ENCODE results near the gene PBLD. TPM values are rescaled to one million over a fixed set of nuclear protein-coding genes. Genes with fewer than 3 reads are reported as not detected.

Gene PBLD
- total RNA-seq, 1 experiment from 2014 or later, result 5.6 TPM

GRCh38 chr10:68310531-68310930, 22.2 kb downstream of the PBLD start:
- H3K27me3 Mint-ChIP-seq (ENCODE audit: insufficient read depth, unreplicated experiment), result no peaks in the 10 kb centered on the region
- TF ChIP-seq CTCF (IDR thresholded peaks at IDR 0.05; ENCODE audit: unreplicated experiment), result no peak
- H3K9me3 Mint-ChIP-seq (ENCODE audit: unreplicated experiment), result no peaks in the 10 kb centered on the region
- CTCF ChIA-PET, result interaction anchor here (1.4 to 1.6 kb wide), 2 partner anchors 8 to 98 kb away, joined by 6 read pairs; no protein-coding TSS in a partner anchor
- H3K27ac Mint-ChIP-seq (ENCODE audit: low read depth, unreplicated experiment), result no peak overlapping the region
- H3K4me1 Mint-ChIP-seq (ENCODE audit: insufficient read depth, unreplicated experiment), result no peaks in the 10 kb centered on the region
- no peak overlapping the region for H3K4me3 Mint-ChIP-seq (ENCODE audit: unreplicated experiment)
- no peak for DNase-seq (ENCODE audit: unreplicated experiment)
- BruUV-seq (replicated peaks), result no TSS peak
- intact Hi-C loops (cut with micrococcal nuclease), result no loop called here
- no peaks in the 10 kb centered on the region for H3K36me3 Mint-ChIP-seq (ENCODE audit: insufficient read depth, unreplicated experiment)
- POLR2A ChIA-PET, result no interaction called here

GRCh38 chr10:68305854-68306253, 26.9 kb downstream of the PBLD start:
- CTCF ChIA-PET, result interaction anchor here (1.7 kb wide), 1 partner anchor 93 kb away, joined by 10 read pairs; no protein-coding TSS in a partner anchor
- Mint-ChIP-seq H3K27ac (ENCODE audit: low read depth, unreplicated experiment) (no peak overlapping the region), H3K4me1 (ENCODE audit: insufficient read depth, unreplicated experiment) (no peaks in the 10 kb centered on the region), H3K9me3 (ENCODE audit: unreplicated experiment) (no peaks in the 10 kb centered on the region), H3K4me3 (ENCODE audit: unreplicated experiment) (no peak overlapping the region), H3K36me3 (ENCODE audit: insufficient read depth, unreplicated experiment) (no peaks in the 10 kb centered on the region), H3K27me3 (ENCODE audit: insufficient read depth, unreplicated experiment) (no peaks in the 10 kb centered on the region)
- no peak for TF ChIP-seq CTCF (IDR thresholded peaks at IDR 0.05; ENCODE audit: unreplicated experiment)
- no peak for DNase-seq (ENCODE audit: unreplicated experiment)
- intact Hi-C loops (cut with micrococcal nuclease), result no loop called here
- POLR2A ChIA-PET, result interaction anchor here (0.6 kb wide), 1 partner anchor 85 kb away, joined by 3 read pairs; no protein-coding TSS in a partner anchor
- BruUV-seq (replicated peaks), result no TSS peak

- no TSS peak for BruUV-seq (replicated peaks)
- H3K36me3 Mint-ChIP-seq (ENCODE audit: insufficient read depth, unreplicated experiment), result no peaks in the 10 kb centered on the region
- H3K4me3 Mint-ChIP-seq (ENCODE audit: unreplicated experiment), result no peak overlapping the region
- intact Hi-C loops (cut with micrococcal nuclease), result loop anchor here (5.0 kb wide), 1 partner anchor 447 kb away; no protein-coding TSS in a partner anchor
- ChIA-PET CTCF (interaction anchor here (0.6 to 6.8 kb wide), 8 partner anchors 11 to 483 kb away, joined by 3 to 168 read pairs (median 10); no protein-coding TSS in a partner anchor), POLR2A (interaction anchor here (1.9 to 2.8 kb wide), 2 partner anchors 28 to 91 kb away, joined by 6 to 13 read pairs; partner anchors contain the start of genes HNRNPH3 and PBLD)
- no peaks in the 10 kb centered on the region for H3K9me3 Mint-ChIP-seq (ENCODE audit: unreplicated experiment)
- no peak for DNase-seq (ENCODE audit: unreplicated experiment)
- TF ChIP-seq CTCF (IDR thresholded peaks at IDR 0.05; ENCODE audit: unreplicated experiment), result no peak
- H3K4me1 Mint-ChIP-seq (ENCODE audit: insufficient read depth, unreplicated experiment), result no peaks in the 10 kb centered on the region
- H3K27me3 Mint-ChIP-seq (ENCODE audit: insufficient read depth, unreplicated experiment), result no peaks in the 10 kb centered on the region
- H3K27ac Mint-ChIP-seq (ENCODE audit: low read depth, unreplicated experiment), result no peak overlapping the region
Observed at GRCh38 chr10:68303849-68304412, 28.8 kb downstream of the PBLD start.

GRCh38 chr10:68302871-68303270, 29.9 kb downstream of the PBLD start:
- POLR2A ChIA-PET, result interaction anchor here (0.5 to 2.8 kb wide), 4 partner anchors 11 to 137 kb away, joined by 3 to 13 read pairs (median 4); partner anchors contain the start of genes HNRNPH3 and PBLD

More at GRCh38 chr10:68302871-68303270, 29.9 kb downstream of the PBLD start:
- H3K27me3 Mint-ChIP-seq (ENCODE audit: insufficient read depth, unreplicated experiment), result no peaks in the 10 kb centered on the region
- no peak for TF ChIP-seq CTCF (IDR thresholded peaks at IDR 0.05; ENCODE audit: unreplicated experiment)
- no peaks in the 10 kb centered on the region for H3K36me3 Mint-ChIP-seq (ENCODE audit: insufficient read depth, unreplicated experiment)
- no TSS peak for BruUV-seq (replicated peaks)
- DNase-seq (ENCODE audit: unreplicated experiment), result no peak
- intact Hi-C loops (cut with micrococcal nuclease), result loop anchor here (1.0 to 5.0 kb wide), 3 partner anchors 91 to 446 kb away; no protein-coding TSS in a partner anchor
- no peaks in the 10 kb centered on the region for H3K9me3 Mint-ChIP-seq (ENCODE audit: unreplicated experiment)
- no peaks in the 10 kb centered on the region for H3K4me1 Mint-ChIP-seq (ENCODE audit: insufficient read depth, unreplicated experiment)
- H3K27ac Mint-ChIP-seq (ENCODE audit: low read depth, unreplicated experiment), result no peak overlapping the region
- no peak overlapping the region for H3K4me3 Mint-ChIP-seq (ENCODE audit: unreplicated experiment)
- CTCF ChIA-PET, result interaction anchor here (0.6 to 6.8 kb wide), 31 partner anchors 8 to 449 kb away, joined by 3 to 168 read pairs (median 6); no protein-coding TSS in a partner anchor

Data from MCF 10A (cell line).